ENCODE results near the gene OSBPL2. TPM values are rescaled to one million over a fixed set of nuclear protein-coding genes. Genes with fewer than 3 reads are reported as not detected.

The OSBPL2 gene
- total RNA-seq, 5 donors from 2014 or later (not counting 1 experiment from before 2014, with no cell fraction given): 57.0 to 70.1 (median 63.0) TPM

DNA sequence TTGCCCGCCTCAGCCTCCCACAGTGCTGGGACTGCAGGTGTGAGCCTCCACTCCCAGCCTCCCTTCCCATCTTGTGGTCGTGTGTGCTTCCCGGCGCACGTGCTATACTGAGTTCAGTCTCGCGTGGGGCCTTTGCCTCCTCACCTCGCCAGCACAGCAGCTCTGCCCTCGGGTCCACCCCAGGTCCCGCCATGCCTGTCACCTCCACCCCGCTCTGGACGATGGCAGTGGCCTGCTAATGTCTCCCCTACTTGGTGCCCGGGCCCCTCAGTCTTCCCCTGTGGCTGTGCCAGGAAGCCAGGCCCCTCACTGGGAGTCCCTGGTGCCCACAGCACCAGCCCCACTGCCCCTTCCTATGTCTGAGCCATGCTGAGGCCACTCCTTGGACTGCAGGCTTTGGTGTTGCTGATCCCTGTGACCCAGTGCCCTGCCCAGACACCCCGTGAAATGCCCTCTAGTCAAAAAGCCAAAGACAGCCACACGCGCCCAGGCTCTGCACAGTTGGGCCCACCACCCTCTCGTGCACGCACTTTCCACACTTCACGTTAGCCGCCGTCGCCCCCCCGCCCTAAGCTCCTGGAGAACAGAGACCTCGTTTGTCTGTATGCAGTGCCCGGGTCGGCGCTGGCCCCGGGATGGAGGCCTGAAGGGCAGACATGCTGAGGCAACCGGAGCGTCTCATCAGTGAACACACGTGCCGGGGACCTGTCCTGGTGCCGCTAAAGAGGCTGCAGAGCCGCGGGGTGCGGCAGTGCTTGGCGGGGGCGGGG is 32.5 kb upstream of the OSBPL2 start:
- WGBS (ENCODE audit: insufficient coverage): 97% methylated on average over 38 of the region's 38 CpGs
- H3K27me3 Mint-ChIP-seq: peaks cover 0 to 4% of the 10 kb centered on the region in 2 donors
- no peak for DNase-seq
- H3K4me3 ChIP-seq (ENCODE audit: control insufficient read depth in 1 of 2, extremely low read depth in 1 of 2, low read length in 1 of 2): no peak overlapping the region
- H3K27ac Mint-ChIP-seq: no peak overlapping the region
- peaks cover 7 to 20% of the 10 kb centered on the region in 2 donors for H3K36me3 ChIP-seq (ENCODE audit: control insufficient read depth in 2 of 2, extremely low read depth in 1 of 2, insufficient read depth in 1 of 2, low read length in 1 of 2)
- no peak overlapping the region for H3K27ac ChIP-seq (ENCODE audit: low read length)
- POLR2A ChIA-PET: no interaction called here
- no peak for ATAC-seq (replicated peaks in 1 of 4)
- peaks cover 20% of the 10 kb centered on the region for H3K36me3 Mint-ChIP-seq
- H3K9me3 ChIP-seq: no peaks in the 10 kb centered on the region
- CTCF ChIA-PET: no interaction called here
- H3K27me3 ChIP-seq (replicated peaks in 1 of 2; ENCODE audit: control insufficient read depth in 2 of 2, extremely low read depth in 1 of 2, insufficient read depth in 2 of 2, low read length in 1 of 2): peaks cover 0 to 19% of the 10 kb centered on the region in 2 experiments
- no peaks in the 10 kb centered on the region for H3K4me1 Mint-ChIP-seq
- H3K4me3 Mint-ChIP-seq: no peak overlapping the region
- no peaks in the 10 kb centered on the region for H3K9me3 Mint-ChIP-seq
- no peaks in the 10 kb centered on the region for H3K4me1 ChIP-seq (ENCODE audit: control insufficient read depth in 1 of 2, extremely low read depth in 1 of 2, insufficient read depth in 2 of 2, low read length in 2 of 2)

DNA sequence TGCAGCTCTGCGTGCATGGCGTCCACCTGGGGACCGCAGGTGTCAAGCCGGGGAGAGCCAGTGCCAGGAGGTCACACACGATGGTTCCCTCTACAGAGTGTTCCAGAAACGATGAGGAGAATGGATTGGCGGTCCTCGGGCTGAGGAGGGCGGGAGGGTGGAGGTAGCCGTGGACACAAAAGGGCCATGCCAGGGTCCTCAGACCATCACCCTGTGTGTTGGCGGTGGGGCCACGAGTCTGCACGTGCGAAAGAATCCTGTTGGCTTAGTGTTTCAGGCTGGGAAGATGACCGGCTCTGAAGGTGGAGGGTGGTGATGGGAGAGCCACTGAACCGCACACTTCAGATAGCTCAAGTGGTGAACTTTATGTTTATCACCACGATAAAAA is 31.9 kb upstream of the OSBPL2 start:
- Mint-ChIP-seq H3K9me3 (no peaks in the 10 kb centered on the region), H3K4me1 (no peaks in the 10 kb centered on the region), H3K36me3 (peaks cover 19% of the 10 kb centered on the region), H3K27me3 (peaks cover 0 to 4% of the 10 kb centered on the region in 2 donors), H3K27ac (no peak overlapping the region), H3K4me3 (no peak overlapping the region)
- ChIA-PET POLR2A (no interaction called here), CTCF (no interaction called here)
- ATAC-seq (replicated peaks in 1 of 4) (no peak), DNase-seq (no peak)
- peaks cover 0 to 25% of the 10 kb centered on the region in 2 experiments for H3K27me3 ChIP-seq (replicated peaks in 1 of 2; ENCODE audit: control insufficient read depth in 2 of 2, extremely low read depth in 1 of 2, insufficient read depth in 2 of 2, low read length in 1 of 2)
- no peaks in the 10 kb centered on the region for H3K9me3 ChIP-seq
- H3K36me3 ChIP-seq (ENCODE audit: control insufficient read depth in 2 of 2, extremely low read depth in 1 of 2, insufficient read depth in 1 of 2, low read length in 1 of 2): peaks cover 7 to 14% of the 10 kb centered on the region in 2 donors
- H3K4me1 ChIP-seq (ENCODE audit: control insufficient read depth in 1 of 2, extremely low read depth in 1 of 2, insufficient read depth in 2 of 2, low read length in 2 of 2): no peaks in the 10 kb centered on the region
- no peak overlapping the region for H3K27ac ChIP-seq (ENCODE audit: low read length)
- no peak overlapping the region for H3K4me3 ChIP-seq (ENCODE audit: control insufficient read depth in 1 of 2, extremely low read depth in 1 of 2, low read length in 1 of 2)
- 94% methylated on average over 17 of the region's 17 CpGs for WGBS (ENCODE audit: insufficient coverage)

DNA sequence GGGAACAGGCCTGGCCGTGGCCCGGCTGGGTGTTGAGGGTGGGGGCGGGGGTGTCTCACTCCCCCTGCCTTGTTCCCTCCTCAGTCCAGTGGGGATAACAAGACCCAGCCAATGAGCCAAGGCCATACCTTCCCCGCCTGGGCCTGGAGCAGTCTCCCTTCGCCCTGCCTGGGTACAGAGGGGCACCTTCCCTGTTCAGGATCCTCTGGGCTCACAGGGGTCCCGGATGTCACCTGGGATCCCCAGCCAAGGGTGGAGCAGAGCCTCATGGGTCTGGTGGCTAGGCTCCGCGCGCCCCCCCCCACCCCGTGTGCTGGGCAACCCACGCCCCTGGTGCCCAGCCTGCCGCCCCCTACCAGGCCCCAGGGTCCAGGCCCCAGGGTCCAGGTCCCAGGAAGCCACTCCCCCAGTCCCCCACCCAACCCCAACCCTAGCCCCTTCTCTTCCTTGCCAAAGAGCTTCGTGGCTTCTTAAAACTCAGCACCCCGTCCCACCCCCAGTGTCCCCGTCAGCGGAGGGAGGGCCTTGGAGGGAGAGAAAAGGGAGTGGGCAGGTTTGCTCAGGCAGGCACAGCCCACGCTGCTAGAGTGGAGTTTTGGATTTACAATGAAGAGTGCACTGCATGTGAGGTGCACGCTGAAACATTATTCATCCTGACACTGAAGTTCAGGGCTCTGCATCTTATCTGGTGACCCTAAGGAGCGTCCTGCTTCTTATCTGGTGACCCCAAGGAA is 30.1 kb upstream of the OSBPL2 start:
- no peak for DNase-seq
- H3K27ac Mint-ChIP-seq: no peak overlapping the region
- 95% methylated on average over 10 of the region's 19 CpGs for WGBS (ENCODE audit: insufficient coverage)
- CTCF ChIA-PET: no interaction called here
- no peaks in the 10 kb centered on the region for H3K4me1 Mint-ChIP-seq
- peaks cover 0 to 38% of the 10 kb centered on the region in 2 experiments for H3K27me3 ChIP-seq (replicated peaks in 1 of 2; ENCODE audit: control insufficient read depth in 2 of 2, extremely low read depth in 1 of 2, insufficient read depth in 2 of 2, low read length in 1 of 2)
- no peak overlapping the region for H3K27ac ChIP-seq (ENCODE audit: low read length)
- no peak for ATAC-seq (replicated peaks in 1 of 4)
- no peak overlapping the region for H3K4me3 ChIP-seq (ENCODE audit: control insufficient read depth in 1 of 2, extremely low read depth in 1 of 2, low read length in 1 of 2)
- H3K4me3 Mint-ChIP-seq: no peak overlapping the region
- no peaks in the 10 kb centered on the region for H3K4me1 ChIP-seq (ENCODE audit: control insufficient read depth in 1 of 2, extremely low read depth in 1 of 2, insufficient read depth in 2 of 2, low read length in 2 of 2)
- H3K36me3 ChIP-seq (ENCODE audit: control insufficient read depth in 2 of 2, extremely low read depth in 1 of 2, insufficient read depth in 1 of 2, low read length in 1 of 2): peaks cover 3 to 4% of the 10 kb centered on the region in 2 donors
- peaks cover 4 to 11% of the 10 kb centered on the region in 2 donors for H3K27me3 Mint-ChIP-seq
- H3K9me3 ChIP-seq: no peaks in the 10 kb centered on the region
- H3K9me3 Mint-ChIP-seq: no peaks in the 10 kb centered on the region
- H3K36me3 Mint-ChIP-seq: peaks cover 8% of the 10 kb centered on the region
- POLR2A ChIA-PET: no interaction called here

DNA sequence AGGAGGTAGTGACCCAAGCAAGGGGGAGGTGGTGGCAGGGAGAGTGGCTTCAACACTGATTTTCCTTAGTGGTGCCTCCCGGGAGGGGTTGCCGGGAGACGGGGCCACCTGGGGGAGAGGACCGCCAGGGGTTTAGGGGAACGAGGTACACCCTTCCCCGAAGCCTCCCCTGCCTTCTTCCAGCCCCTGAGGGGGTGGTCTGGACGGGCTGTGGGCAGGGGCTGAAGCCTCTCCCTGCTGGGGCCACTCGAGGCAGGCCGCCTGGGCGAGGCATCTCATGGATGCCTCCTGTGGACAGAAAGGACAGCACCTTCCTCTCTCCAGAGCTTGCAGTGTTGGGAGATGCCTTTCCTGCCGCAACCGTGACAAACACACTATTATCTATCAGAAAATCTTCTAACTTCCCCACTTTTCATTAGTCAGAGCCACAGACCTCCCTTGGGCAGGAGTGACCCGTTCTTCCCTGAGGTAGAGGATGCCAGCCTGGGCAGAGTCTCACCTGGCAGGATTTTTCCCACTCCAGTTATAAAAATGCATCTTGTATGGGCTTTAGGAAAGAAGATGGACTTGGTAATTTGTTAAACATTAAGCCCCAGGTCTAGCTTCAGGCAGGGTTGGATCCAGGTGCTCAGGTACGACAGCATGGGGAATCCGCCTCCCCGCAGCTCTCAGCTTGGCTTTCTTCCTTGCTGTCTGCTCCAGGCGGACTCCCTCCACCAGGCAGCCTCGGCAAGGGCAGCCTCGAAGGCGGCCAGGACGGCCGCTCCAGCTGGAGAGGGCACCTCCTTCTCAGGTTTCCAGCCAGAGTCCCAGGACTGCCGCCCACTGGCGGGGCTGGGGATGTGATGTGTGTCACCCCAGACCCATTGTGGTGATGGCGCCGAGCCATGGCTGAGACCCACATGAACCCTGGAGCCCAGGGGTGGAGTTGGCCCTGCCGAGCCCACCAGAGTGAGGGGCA is 29.2 kb upstream of the OSBPL2 start:
- Histone ChIP-seq H3K4me1 (ENCODE audit: control insufficient read depth in 1 of 2, extremely low read depth in 1 of 2, insufficient read depth in 2 of 2, low read length in 2 of 2) (no peaks in the 10 kb centered on the region), H3K36me3 (ENCODE audit: control insufficient read depth in 2 of 2, extremely low read depth in 1 of 2, insufficient read depth in 1 of 2, low read length in 1 of 2) (peaks cover 0 to 4% of the 10 kb centered on the region in 2 donors), H3K27ac (ENCODE audit: low read length) (no peak overlapping the region), H3K9me3 (no peaks in the 10 kb centered on the region), H3K4me3 (ENCODE audit: control insufficient read depth in 1 of 2, extremely low read depth in 1 of 2, low read length in 1 of 2) (no peak overlapping the region), H3K27me3 (replicated peaks in 1 of 2; ENCODE audit: control insufficient read depth in 2 of 2, extremely low read depth in 1 of 2, insufficient read depth in 2 of 2, low read length in 1 of 2) (peaks cover 0 to 43% of the 10 kb centered on the region in 2 experiments)
- ATAC-seq (replicated peaks in 1 of 4): no peak
- WGBS (ENCODE audit: insufficient coverage): 65% methylated on average over 23 of the region's 27 CpGs
- no peak for DNase-seq
- Mint-ChIP-seq H3K36me3 (peaks cover 4% of the 10 kb centered on the region), H3K27me3 (peaks cover 4 to 14% of the 10 kb centered on the region in 2 donors), H3K27ac (no peak overlapping the region), H3K4me1 (no peaks in the 10 kb centered on the region), H3K4me3 (no peak overlapping the region), H3K9me3 (no peaks in the 10 kb centered on the region)
- ChIA-PET POLR2A (no interaction called here), CTCF (no interaction called here)

DNA sequence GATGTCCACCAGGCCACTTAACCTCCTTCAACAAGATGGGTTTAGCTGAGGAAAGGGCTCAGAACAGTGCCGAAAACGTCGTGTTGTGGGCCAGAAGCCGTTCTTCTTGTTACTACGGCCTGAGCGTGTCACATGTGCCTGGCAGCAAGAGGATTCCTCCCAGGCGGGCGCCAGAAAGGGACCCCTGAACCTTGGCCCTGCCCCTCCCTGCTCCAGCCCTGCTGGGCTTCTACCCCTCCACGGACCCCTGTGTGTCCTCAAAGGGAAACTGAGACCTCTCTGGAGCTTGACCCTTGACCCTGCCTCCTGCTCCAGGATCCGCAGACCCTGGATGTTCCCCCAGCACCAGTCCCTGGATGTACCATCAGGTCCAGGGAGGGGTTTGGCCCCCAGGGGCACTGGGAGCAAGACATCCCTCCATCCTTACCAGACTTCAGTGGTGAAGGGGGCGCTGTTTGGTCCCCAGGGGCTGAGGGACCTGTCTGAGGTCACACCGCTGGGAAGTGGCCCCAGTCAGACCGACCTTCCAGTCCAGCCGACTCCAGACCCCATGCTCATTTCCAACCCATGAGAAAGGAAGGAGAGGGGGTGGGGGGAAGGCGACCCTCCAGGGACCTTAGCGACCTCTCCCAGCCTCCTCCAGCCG is 28.3 kb upstream of the OSBPL2 start:
- no peaks in the 10 kb centered on the region for H3K4me1 ChIP-seq (ENCODE audit: control insufficient read depth in 1 of 2, extremely low read depth in 1 of 2, insufficient read depth in 2 of 2, low read length in 2 of 2)
- CTCF ChIA-PET: no interaction called here
- no peak overlapping the region for H3K27ac Mint-ChIP-seq

DNA sequence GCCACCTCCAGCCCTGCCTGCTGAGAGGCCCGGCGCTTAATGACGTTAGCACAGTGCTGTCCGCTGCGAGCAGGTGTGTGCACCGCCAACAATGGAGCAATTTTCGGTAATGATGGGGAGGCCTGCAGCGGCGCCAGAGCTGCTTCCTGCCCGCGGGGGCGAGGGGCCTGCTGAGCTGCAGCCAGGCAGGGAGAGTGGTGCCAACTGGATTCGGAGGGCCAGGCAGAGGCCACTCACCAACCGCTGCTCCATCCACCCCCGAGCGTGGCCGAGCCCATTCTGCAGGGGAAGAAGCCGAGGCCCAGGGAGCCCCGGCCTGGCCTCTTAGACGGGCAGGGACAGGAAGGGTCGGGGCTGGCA is 27.8 kb upstream of the OSBPL2 start:
- Mint-ChIP-seq H3K27me3 (peaks cover 4 to 25% of the 10 kb centered on the region in 2 donors), H3K9me3 (no peaks in the 10 kb centered on the region), H3K27ac (no peak overlapping the region), H3K4me1 (no peaks in the 10 kb centered on the region), H3K36me3 (peaks cover 4% of the 10 kb centered on the region), H3K4me3 (no peak overlapping the region)
- no peaks in the 10 kb centered on the region for H3K4me1 ChIP-seq (ENCODE audit: control insufficient read depth in 1 of 2, extremely low read depth in 1 of 2, insufficient read depth in 2 of 2, low read length in 2 of 2)
- no peak for DNase-seq
- WGBS (ENCODE audit: insufficient coverage): 77% methylated on average over 16 of the region's 21 CpGs
- ChIA-PET CTCF (no interaction called here), POLR2A (no interaction called here)
- no peak overlapping the region for H3K27ac ChIP-seq (ENCODE audit: low read length)
- peaks cover 0 to 51% of the 10 kb centered on the region in 2 experiments for H3K27me3 ChIP-seq (replicated peaks in 1 of 2; ENCODE audit: control insufficient read depth in 2 of 2, extremely low read depth in 1 of 2, insufficient read depth in 2 of 2, low read length in 1 of 2)
- no peak for ATAC-seq (replicated peaks in 1 of 4)
- H3K36me3 ChIP-seq (ENCODE audit: control insufficient read depth in 2 of 2, extremely low read depth in 1 of 2, insufficient read depth in 1 of 2, low read length in 1 of 2): peaks cover 0 to 4% of the 10 kb centered on the region in 2 donors
- no peak overlapping the region for H3K4me3 ChIP-seq (ENCODE audit: control insufficient read depth in 1 of 2, extremely low read depth in 1 of 2, low read length in 1 of 2)
- H3K9me3 ChIP-seq: no peaks in the 10 kb centered on the region

More for the DNA sequence above, 28.3 kb upstream of the OSBPL2 start:
- DNase-seq (no peak), ATAC-seq (replicated peaks in 1 of 4) (no peak)
- no peaks in the 10 kb centered on the region for H3K4me1 Mint-ChIP-seq
- H3K36me3 Mint-ChIP-seq: peaks cover 4% of the 10 kb centered on the region
- Histone ChIP-seq H3K4me3 (ENCODE audit: control insufficient read depth in 1 of 2, extremely low read depth in 1 of 2, low read length in 1 of 2) (no peak overlapping the region), H3K36me3 (ENCODE audit: control insufficient read depth in 2 of 2, extremely low read depth in 1 of 2, insufficient read depth in 1 of 2, low read length in 1 of 2) (peaks cover 0 to 4% of the 10 kb centered on the region in 2 donors), H3K27me3 (replicated peaks in 1 of 2; ENCODE audit: control insufficient read depth in 2 of 2, extremely low read depth in 1 of 2, insufficient read depth in 2 of 2, low read length in 1 of 2) (peaks cover 0 to 50% of the 10 kb centered on the region in 2 experiments), H3K27ac (ENCODE audit: low read length) (no peak overlapping the region), H3K9me3 (no peaks in the 10 kb centered on the region)
- H3K27me3 Mint-ChIP-seq: peaks cover 4 to 20% of the 10 kb centered on the region in 2 donors
- POLR2A ChIA-PET: no interaction called here
- WGBS (ENCODE audit: insufficient coverage): 66% methylated on average over 12 of the region's 17 CpGs
- H3K9me3 Mint-ChIP-seq: no peaks in the 10 kb centered on the region
- no peak overlapping the region for H3K4me3 Mint-ChIP-seq
